Measurements from ENCODE around the gene MOXD1.
A peak's percentile ranks its signal among the peaks of the same experiment; 100 is the strongest.
"Not testable (repeated sequence)": the region's sequence is repeated elsewhere in the genome, so short reads cannot be mapped to it uniquely, and the experiment has no call there.

Gene MOXD1

DNA sequence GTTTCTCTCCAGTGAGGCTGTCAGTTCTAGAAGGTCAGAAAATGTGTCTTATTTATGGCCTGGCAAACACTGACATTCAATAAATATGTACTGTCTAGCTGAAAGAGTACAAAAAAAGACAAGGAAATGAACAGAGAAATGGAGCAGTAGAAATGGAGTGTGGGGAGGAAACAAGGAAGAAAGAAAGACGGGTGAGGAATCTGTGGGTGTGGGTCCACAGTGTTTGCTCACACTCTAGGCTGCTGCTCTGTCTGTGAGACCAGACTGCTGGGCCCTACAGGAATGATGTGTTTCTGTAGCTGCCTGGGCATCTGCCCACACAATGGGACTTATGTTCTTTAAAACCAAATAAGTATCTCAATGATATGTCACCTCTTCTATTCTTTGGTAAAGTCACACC lies 114.2 kb downstream of the MOXD1 start:
- Mint-ChIP-seq H3K9me3 (no peaks in the 10 kb centered on the region), H3K4me1 (ENCODE audit: low read depth) (peaks cover 3% of the 10 kb centered on the region), H3K36me3 (ENCODE audit: low read depth) (no peaks in the 10 kb centered on the region), H3K4me3 (no peak overlapping the region), H3K27me3 (peaks cover 17% of the 10 kb centered on the region), H3K27ac (no peak overlapping the region)

GRCh38 chr6:132286298-132287019 lies 114.8 kb downstream of the MOXD1 start:
- Mint-ChIP-seq H3K27me3 (peaks cover 21% of the 10 kb centered on the region), H3K9me3 (no peaks in the 10 kb centered on the region), H3K36me3 (ENCODE audit: low read depth) (no peaks in the 10 kb centered on the region), H3K4me1 (ENCODE audit: low read depth) (peaks cover 3% of the 10 kb centered on the region), H3K27ac (no peak overlapping the region), H3K4me3 (no peak overlapping the region)

DNA sequence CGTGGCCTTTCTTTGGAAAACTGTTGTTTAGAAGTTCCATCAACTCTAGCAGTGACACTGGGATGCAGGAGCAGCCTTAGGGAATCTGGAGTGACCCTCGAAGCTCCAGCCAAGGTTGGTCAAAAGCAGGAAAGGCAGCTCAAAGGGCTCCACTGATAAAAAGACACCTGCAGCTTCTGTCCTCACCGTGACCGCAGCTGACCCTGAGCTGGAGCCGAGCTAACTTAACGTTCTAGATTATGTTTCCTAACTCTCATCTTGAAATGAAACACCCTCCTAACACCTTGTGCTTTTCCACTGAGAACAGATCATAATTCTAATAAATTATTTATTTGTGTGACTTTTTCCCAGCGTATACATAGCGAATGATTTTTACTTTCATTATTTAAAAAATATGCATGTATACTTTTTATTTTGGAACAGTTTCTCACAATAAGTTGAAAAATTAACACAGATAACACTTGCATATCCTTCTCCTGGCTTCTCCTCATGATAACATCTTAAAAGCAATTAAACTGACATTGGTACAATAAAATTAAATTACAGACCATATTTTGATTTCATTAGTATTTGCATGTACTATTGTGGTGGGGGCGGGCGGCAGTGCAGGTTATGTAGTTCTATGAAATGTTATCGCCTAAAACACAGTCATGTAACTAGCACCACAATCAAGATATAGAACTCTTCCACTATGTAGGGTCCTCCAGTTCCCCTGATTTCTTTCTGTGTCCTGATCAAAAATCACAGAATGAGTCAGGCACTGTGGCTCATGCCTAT lies 116.1 kb downstream of the MOXD1 start:
- Mint-ChIP-seq H3K4me3 (no peak overlapping the region), H3K27ac (no peak overlapping the region), H3K4me1 (ENCODE audit: low read depth) (peaks cover 3% of the 10 kb centered on the region), H3K9me3 (no peaks in the 10 kb centered on the region), H3K36me3 (ENCODE audit: low read depth) (no peaks in the 10 kb centered on the region), H3K27me3 (peaks cover 15% of the 10 kb centered on the region)

DNA sequence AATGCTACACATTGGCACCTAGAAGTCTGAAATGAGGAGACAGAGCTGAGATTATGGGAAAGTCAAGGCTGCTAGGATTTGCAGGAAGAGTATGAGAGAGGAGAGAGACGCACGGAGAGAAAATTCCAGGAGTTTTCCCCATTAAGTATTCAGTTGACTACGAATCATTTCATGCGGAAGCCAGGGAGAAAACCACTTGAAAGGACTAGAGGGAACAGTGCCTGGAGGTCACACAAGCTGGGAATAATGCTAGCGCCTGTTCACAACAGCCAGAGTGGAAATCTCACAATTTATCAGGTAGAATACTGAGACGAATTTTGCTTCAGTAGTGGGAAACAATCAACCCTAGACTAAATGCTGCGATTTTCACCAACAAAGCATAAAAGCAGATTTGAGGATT lies 118.6 kb downstream of the MOXD1 start:
- Mint-ChIP-seq H3K4me1 (ENCODE audit: low read depth) (peaks cover 3% of the 10 kb centered on the region), H3K27me3 (peaks cover 15% of the 10 kb centered on the region), H3K36me3 (ENCODE audit: low read depth) (no peaks in the 10 kb centered on the region), H3K4me3 (no peak overlapping the region), H3K27ac (no peak overlapping the region), H3K9me3 (no peaks in the 10 kb centered on the region)

DNA sequence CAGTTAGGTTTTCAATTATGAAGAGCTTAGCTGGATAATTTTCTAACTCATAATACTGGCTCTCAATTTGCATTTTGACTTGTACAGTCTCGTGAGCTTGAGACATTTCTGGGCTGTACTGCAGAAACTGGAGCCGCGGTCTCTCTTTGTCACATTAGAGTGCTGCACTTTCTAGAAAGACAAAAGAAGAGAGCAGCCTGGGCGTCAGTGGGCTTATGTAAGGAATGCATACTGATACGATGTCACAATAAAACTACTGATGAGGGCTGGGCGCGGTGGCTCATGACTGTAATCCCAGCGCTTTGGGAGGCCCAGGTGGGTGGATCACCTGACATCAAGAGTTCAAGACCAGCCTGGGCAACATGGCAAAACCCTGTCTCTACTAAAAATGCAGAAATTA lies 120.8 kb downstream of the MOXD1 start:
- H3K27me3 Mint-ChIP-seq, result peaks cover 21% of the 10 kb centered on the region
- no peaks in the 10 kb centered on the region for H3K9me3 Mint-ChIP-seq
- H3K4me3 Mint-ChIP-seq, result no peak overlapping the region
- H3K4me1 Mint-ChIP-seq (ENCODE audit: low read depth), result no peaks in the 10 kb centered on the region
- H3K27ac Mint-ChIP-seq, result no peak overlapping the region
- H3K36me3 Mint-ChIP-seq (ENCODE audit: low read depth), result no peaks in the 10 kb centered on the region

GRCh38 chr6:132279592-132280139 lies 121.6 kb downstream of the MOXD1 start:
- H3K4me1 Mint-ChIP-seq (ENCODE audit: low read depth), result no peaks in the 10 kb centered on the region
- no peaks in the 10 kb centered on the region for H3K36me3 Mint-ChIP-seq (ENCODE audit: low read depth)
- peak overlapping the region; percentile 81 for H3K4me3 Mint-ChIP-seq
- H3K27me3 Mint-ChIP-seq, result peaks cover 22% of the 10 kb centered on the region
- H3K9me3 Mint-ChIP-seq, result no peaks in the 10 kb centered on the region
- no peak overlapping the region for H3K27ac Mint-ChIP-seq

DNA sequence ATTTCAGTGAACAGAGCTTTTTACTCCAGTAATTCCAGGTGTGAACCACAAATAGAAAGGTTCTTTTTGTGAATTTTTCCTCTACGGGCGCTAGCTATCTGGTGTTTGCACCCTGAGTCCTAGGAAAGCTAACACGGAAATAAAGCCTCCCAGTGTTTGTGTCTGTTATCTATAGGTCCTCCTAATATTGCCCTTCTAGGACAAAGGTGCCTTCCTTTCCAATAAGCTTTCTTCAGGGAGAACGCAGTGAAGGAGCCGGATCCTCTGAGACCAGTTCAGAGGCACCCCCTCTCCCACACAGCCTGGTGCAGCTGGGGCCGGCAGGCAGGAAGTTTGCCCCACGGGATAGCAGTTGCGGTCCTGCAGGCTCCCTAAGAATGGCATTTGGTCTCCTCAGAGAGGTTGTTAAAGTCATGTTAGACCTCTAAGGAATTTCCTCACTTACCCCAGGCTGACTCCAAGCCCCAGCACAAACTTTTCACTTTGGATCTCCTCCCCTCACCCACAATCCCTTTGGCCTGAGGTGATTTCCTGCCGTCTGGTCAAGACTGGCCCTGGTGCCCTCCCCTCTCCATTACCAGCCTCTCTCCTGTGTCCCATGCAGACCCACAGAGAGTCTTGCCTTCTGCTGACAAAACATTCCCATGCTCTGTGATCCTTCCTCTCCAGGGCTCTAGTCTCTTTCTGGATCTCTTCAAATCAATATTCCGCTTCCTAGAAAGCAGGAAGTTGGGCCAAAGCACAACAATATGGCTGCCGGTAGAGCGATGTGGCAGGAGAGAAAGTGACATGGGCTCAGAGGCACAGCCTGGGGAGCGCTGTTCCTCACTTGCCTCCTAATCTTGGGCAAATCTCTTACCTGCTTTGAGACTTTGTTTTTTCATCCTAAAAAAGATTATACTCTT lies 126.0 kb downstream of the MOXD1 start:
- H3K4me1 Mint-ChIP-seq (ENCODE audit: low read depth), result no peaks in the 10 kb centered on the region
- H3K4me3 Mint-ChIP-seq, result no peak overlapping the region
- H3K9me3 Mint-ChIP-seq, result no peaks in the 10 kb centered on the region
- H3K36me3 Mint-ChIP-seq (ENCODE audit: low read depth), result no peaks in the 10 kb centered on the region
- no peak overlapping the region for H3K27ac Mint-ChIP-seq
- H3K27me3 Mint-ChIP-seq, result peaks cover 14% of the 10 kb centered on the region

- Mint-ChIP-seq H3K36me3 (ENCODE audit: low read depth) (no peaks in the 10 kb centered on the region), H3K9me3 (no peaks in the 10 kb centered on the region), H3K27ac (no peak overlapping the region), H3K27me3 (peaks cover 14% of the 10 kb centered on the region), H3K4me1 (ENCODE audit: low read depth) (no peaks in the 10 kb centered on the region), H3K4me3 (no peak overlapping the region)
These were observed 128.5 kb downstream of the MOXD1 start for GRCh38 chr6:132272776-132273175.

GRCh38 chr6:132270726-132271402 lies 130.4 kb downstream of the MOXD1 start:
- no peak overlapping the region for H3K4me3 Mint-ChIP-seq
- no peak overlapping the region for H3K27ac Mint-ChIP-seq
- H3K9me3 Mint-ChIP-seq, result no peaks in the 10 kb centered on the region
- H3K36me3 Mint-ChIP-seq (ENCODE audit: low read depth), result no peaks in the 10 kb centered on the region
- peaks cover 13% of the 10 kb centered on the region for H3K27me3 Mint-ChIP-seq
- no peaks in the 10 kb centered on the region for H3K4me1 Mint-ChIP-seq (ENCODE audit: low read depth)

DNA sequence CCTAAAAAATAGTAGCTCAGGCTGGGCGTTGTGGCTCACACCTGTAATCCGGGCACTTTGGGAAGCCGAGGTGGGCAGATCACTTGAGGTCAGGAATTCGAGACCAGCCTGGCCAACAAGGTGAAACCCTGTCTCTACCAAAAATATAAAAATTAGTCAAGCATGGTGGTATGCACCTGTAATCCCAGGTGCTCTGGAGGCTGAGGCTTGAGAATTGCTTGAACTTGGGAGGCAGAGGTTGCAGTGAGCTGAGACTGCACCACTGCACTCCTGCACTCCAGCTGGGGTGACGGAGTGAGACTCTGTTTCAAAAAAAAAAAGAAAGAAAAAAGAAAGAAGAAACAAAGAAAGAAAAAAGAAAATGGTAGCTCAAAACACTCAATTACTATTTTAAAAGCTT lies 132.6 kb downstream of the MOXD1 start:
- not testable (repeated sequence) for H3K4me1 Mint-ChIP-seq (ENCODE audit: low read depth); H3K36me3 Mint-ChIP-seq (ENCODE audit: low read depth); H3K4me3 Mint-ChIP-seq; H3K27ac Mint-ChIP-seq; H3K27me3 Mint-ChIP-seq; H3K9me3 Mint-ChIP-seq

DNA sequence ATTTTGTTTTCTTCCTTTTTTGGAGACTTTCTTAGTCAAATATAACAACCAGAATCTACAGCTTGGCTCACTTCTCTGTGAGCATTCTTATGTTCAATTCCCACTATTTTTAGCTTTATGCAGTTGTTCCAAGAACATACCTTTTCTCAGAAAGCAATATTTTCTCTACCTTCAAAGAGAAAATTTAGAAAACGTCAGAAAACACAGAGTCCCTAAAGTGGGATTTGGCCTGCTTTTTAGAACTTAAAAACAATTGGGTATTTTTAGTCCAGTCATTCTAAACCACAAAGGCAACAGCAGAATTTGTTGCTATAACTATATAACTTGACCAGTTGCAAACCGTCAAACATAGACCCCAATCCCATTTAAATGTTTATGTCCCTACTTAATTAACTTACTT lies 133.1 kb downstream of the MOXD1 start:
- H3K9me3 Mint-ChIP-seq, result no peaks in the 10 kb centered on the region
- no peaks in the 10 kb centered on the region for H3K36me3 Mint-ChIP-seq (ENCODE audit: low read depth)
- peaks cover 7% of the 10 kb centered on the region for H3K27me3 Mint-ChIP-seq
- no peaks in the 10 kb centered on the region for H3K4me1 Mint-ChIP-seq (ENCODE audit: low read depth)
- H3K4me3 Mint-ChIP-seq, result no peak overlapping the region
- no peak overlapping the region for H3K27ac Mint-ChIP-seq

DNA sequence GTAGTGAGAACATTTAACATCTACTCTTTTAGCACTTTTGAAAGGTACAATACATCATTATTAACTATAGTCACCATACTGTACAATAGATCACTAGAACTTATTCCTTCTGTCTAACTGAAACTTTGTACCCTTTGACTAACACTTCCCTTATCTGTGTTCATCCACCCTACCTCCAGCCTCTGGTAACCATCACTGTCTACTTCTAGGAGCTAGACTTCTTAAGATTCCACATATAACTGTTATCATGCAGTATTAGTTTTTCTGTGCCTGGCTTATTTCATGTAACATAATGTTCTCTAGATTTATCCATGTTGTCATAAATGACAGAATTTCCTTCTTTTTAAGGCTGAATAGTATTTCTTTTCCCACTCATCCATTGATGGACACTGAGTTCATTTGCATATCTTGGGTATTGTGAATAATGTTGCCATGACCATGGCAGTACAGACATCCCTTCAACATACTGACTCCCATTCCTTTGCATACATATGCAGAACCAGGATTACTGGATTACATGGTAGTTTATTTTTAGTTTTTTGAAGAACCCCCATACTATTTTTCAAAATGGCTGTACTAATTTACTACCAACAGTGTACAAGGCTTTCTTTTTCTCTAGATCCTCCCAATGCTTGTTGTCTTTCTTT lies 135.7 kb downstream of the MOXD1 start:
- H3K4me1 Mint-ChIP-seq (ENCODE audit: low read depth), result no peaks in the 10 kb centered on the region
- H3K27ac Mint-ChIP-seq, result no peak overlapping the region
- H3K36me3 Mint-ChIP-seq (ENCODE audit: low read depth), result no peaks in the 10 kb centered on the region
- peaks cover 4% of the 10 kb centered on the region for H3K27me3 Mint-ChIP-seq
- H3K9me3 Mint-ChIP-seq, result no peaks in the 10 kb centered on the region
- no peak overlapping the region for H3K4me3 Mint-ChIP-seq

GRCh38 chr6:132264021-132264500 lies 137.2 kb downstream of the MOXD1 start:
- Mint-ChIP-seq H3K36me3 (ENCODE audit: low read depth) (no peaks in the 10 kb centered on the region), H3K27ac (no peak overlapping the region), H3K9me3 (no peaks in the 10 kb centered on the region), H3K4me1 (ENCODE audit: low read depth) (no peaks in the 10 kb centered on the region), H3K4me3 (no peak overlapping the region), H3K27me3 (peaks cover 14% of the 10 kb centered on the region)

DNA sequence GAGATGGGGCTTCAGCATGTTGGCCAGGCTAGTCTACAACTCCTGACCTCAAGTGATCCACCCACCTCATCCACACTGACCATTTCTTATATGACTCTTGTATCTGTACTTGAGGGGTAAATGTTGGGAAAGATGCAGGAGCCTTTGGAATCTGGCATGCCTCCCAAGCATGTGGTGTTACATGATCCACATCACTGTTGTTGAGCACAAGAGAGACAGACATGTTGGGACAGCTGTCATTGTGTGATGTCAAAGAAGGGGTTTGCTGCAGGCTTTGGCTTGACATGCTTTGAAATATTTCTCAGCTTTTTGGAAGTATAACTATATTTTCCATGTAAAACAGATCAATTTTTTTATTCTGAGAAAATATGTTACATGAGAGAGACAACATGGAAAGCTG lies 139.9 kb downstream of the MOXD1 start:
- Mint-ChIP-seq H3K36me3 (ENCODE audit: low read depth) (no peaks in the 10 kb centered on the region), H3K9me3 (no peaks in the 10 kb centered on the region), H3K27me3 (peaks cover 23% of the 10 kb centered on the region), H3K4me3 (no peak overlapping the region), H3K4me1 (ENCODE audit: low read depth) (no peaks in the 10 kb centered on the region), H3K27ac (no peak overlapping the region)

Data from stimulated activated naive CD8-positive, alpha-beta T cell treated with anti-CD3 and anti-CD28 coated beads, Interleukin-15, Interleukin-2, amounts not matched to agents 100 ng/mL and 50 ng/mL, for 24 hours (primary cell).